ENCODE results near the gene KCNMA1.

The KCNMA1 gene

GRCh38 chr10:77482072-77482471 is 155.5 kb downstream of the KCNMA1 start:
- TF ChIP-seq, protein P1, sequence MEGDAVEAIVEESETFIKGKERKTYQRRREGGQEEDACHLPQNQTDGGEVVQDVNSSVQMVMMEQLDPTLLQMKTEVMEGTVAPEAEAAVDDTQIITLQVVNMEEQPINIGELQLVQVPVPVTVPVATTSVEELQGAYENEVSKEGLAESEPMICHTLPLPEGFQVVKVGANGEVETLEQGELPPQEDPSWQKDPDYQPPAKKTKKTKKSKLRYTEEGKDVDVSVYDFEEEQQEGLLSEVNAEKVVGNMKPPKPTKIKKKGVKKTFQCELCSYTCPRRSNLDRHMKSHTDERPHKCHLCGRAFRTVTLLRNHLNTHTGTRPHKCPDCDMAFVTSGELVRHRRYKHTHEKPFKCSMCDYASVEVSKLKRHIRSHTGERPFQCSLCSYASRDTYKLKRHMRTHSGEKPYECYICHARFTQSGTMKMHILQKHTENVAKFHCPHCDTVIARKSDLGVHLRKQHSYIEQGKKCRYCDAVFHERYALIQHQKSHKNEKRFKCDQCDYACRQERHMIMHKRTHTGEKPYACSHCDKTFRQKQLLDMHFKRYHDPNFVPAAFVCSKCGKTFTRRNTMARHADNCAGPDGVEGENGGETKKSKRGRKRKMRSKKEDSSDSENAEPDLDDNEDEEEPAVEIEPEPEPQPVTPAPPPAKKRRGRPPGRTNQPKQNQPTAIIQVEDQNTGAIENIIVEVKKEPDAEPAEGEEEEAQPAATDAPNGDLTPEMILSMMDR (IDR thresholded peaks at IDR 0.05; ENCODE audit: low read depth, low read length), result no peak

GRCh38 chr10:77479586-77479985 is 158.0 kb downstream of the KCNMA1 start:
- no peak overlapping the region for H3K4me3 ChIP-seq (ENCODE audit: low read depth, low read length)
- TF ChIP-seq, protein P1 (IDR thresholded peaks at IDR 0.05; ENCODE audit: low read depth, low read length), result no peak

More at GRCh38 chr10:77482072-77482471, 155.5 kb downstream of the KCNMA1 start:
- H3K4me3 ChIP-seq (ENCODE audit: low read depth, low read length), result no peak overlapping the region

GRCh38 chr10:77478962-77479359 is 158.6 kb downstream of the KCNMA1 start:
- TF ChIP-seq, protein P1 (IDR thresholded peaks at IDR 0.05; ENCODE audit: low read depth, low read length), result no peak
- H3K4me3 ChIP-seq (ENCODE audit: low read depth, low read length), result no peak overlapping the region

DNA sequence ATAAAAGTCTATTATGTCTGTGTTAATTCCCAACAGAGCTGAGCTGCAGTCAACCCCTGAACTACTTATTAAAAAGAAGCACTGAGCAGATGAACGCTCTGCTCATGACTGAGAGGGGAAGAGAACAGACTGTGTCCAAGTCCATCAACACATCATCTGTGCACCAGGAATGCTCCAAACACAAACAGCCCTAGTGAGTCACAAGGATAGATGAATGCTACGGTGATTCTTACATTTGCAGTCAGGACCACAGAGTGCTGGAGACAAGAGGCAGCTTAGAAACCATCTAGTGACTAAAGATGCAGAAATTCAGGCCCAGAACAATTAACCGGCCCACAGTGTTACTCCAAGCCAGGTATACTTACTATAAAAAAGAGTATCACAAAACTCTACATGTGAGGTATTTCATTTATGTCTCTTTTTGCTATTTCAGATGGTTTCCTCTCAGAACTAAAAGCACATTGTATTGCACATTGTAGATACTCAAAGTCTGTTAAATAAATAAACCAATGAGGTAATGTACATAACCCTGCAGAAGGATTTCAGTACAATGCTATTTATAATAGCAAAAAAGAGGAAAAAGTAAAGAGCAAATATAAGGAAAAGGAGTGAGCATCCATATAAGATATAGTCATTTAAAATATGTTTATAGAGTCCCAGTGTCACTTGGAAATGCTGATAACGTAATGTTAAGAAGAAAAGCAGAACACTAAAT is 159.2 kb downstream of the KCNMA1 start:
- TF ChIP-seq, protein P1 (IDR thresholded peaks at IDR 0.05; ENCODE audit: low read depth, low read length), result no peak
- no peak overlapping the region for H3K4me3 ChIP-seq (ENCODE audit: low read depth, low read length)

DNA sequence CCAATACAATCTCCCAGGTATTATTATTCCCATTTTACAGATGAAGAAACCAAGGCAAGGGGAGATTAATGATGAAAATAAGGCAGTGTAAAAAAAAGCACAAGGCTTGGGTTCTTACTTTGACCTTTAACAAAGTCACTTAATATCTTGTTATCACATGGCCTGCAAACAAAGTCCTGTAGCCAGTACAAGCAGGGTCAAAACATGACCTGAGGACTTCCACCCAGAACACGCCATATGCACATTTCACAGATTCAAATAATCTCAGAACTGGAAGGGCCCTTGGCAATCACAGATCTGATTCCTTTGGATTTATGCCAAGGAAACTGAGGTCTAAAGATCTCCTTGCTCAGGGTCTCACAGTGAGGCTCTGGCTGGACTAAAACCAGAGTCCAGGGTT is 162.1 kb downstream of the KCNMA1 start:
- H3K4me3 ChIP-seq (ENCODE audit: low read depth, low read length), result no peak overlapping the region
- TF ChIP-seq, protein P1 (IDR thresholded peaks at IDR 0.05; ENCODE audit: low read depth, low read length), result no peak

GRCh38 chr10:77474939-77475338 is 162.7 kb downstream of the KCNMA1 start:
- no peak overlapping the region for H3K4me3 ChIP-seq (ENCODE audit: low read depth, low read length)
- TF ChIP-seq, protein P1 (IDR thresholded peaks at IDR 0.05; ENCODE audit: low read depth, low read length), result no peak

GRCh38 chr10:77474386-77474785 is 163.2 kb downstream of the KCNMA1 start:
- no peak overlapping the region for H3K4me3 ChIP-seq (ENCODE audit: low read depth, low read length)
- TF ChIP-seq, protein P1 (IDR thresholded peaks at IDR 0.05; ENCODE audit: low read depth, low read length), result no peak
